ENCODE results near the gene CLNS1A.

- TF ChIP-seq CTCF (conservative IDR thresholded peaks at IDR 0.05; ENCODE audit: low read depth, low read length) (no peak), EZH2 (IDR thresholded peaks at IDR 0.05; ENCODE audit: low read length, unreplicated experiment) (no peak), EZH2phosphoT487 (IDR thresholded peaks at IDR 0.05; ENCODE audit: borderline replicate concordance, low read length) (no peak)
Observed at GRCh38 chr11:77589521-77590193, 47.9 kb downstream of the CLNS1A start, which contains the start of gene AQP11.

All from PC-3 (cell line).